Large intestine (tissue), 3 donors: ENCODE results near the gene SYT7. TPM values are rescaled to one million over a fixed set of nuclear protein-coding genes. Genes with fewer than 3 reads are reported as not detected.
A peak's percentile ranks its signal among the peaks of the same experiment; 100 is the strongest.

Experiments used
- DNase-seq, 2 donors: peaks; one replicate each; pipeline versions ENCODE4 v3.0.0 to v3.0.0-alpha.2; 2013
- H3K27ac ChIP-seq: one replicate; pipeline ENCODE4 v1.5.1; 2013; ENCODE audit warnings: low read length
- H3K27me3 ChIP-seq: 2 replicates; pipeline ENCODE4 v1.6.1; 2013; ENCODE audit warnings: low read length; ENCODE audit not compliant: control insufficient read depth, insufficient read depth
- H3K36me3 ChIP-seq: 2 replicates; pipeline ENCODE4 v1.6.1; 2013; ENCODE audit warnings: low read length; ENCODE audit not compliant: control insufficient read depth, insufficient read depth
- H3K4me1 ChIP-seq: one replicate; pipeline ENCODE4 v1.6.1; 2013; ENCODE audit warnings: low read length; ENCODE audit not compliant: control insufficient read depth, insufficient read depth
- H3K4me3 ChIP-seq: one replicate; pipeline ENCODE4 v1.5.1; 2013; ENCODE audit warnings: low read length
- H3K9me3 ChIP-seq: one replicate; pipeline ENCODE4 v1.6.1; 2013; ENCODE audit warnings: mild to moderate bottlenecking, low read depth, low read length, moderate library complexity; ENCODE audit not compliant: control insufficient read depth
- WGBS: methylation state at CpG from one replicate; pipeline ENCODE4 v1.1.5; 2013; ENCODE audit warnings: low lambda C conversion rate; ENCODE audit not compliant: insufficient coverage; 5-methylcytosine and 5-hydroxymethylcytosine counted together
- polyA plus RNA-seq: library from polyadenylated mRNA; unstranded; fragments of 120-200 nt; gene quantifications from one replicate; pipeline ENCODE4 v1.2.1, GENCODE V29; 2013

SYT7 gene
- polyA plus RNA-seq, 1 donor: 12.1 TPM

- no peak overlapping the region for H3K4me3 ChIP-seq
- H3K9me3 ChIP-seq: no peaks in the 10 kb centered on the region
- no peak overlapping the region for H3K27ac ChIP-seq
- H3K4me1 ChIP-seq: peaks cover 23% of the 10 kb centered on the region
- DNase-seq: no peak
- H3K36me3 ChIP-seq: no peaks in the 10 kb centered on the region
- no CpG with 5 or more reads among the region's 8 CpGs for WGBS
- no peaks in the 10 kb centered on the region for H3K27me3 ChIP-seq
These were observed 43.5 kb downstream of the SYT7 start for GRCh38 chr11:61537326-61537725.

DNA sequence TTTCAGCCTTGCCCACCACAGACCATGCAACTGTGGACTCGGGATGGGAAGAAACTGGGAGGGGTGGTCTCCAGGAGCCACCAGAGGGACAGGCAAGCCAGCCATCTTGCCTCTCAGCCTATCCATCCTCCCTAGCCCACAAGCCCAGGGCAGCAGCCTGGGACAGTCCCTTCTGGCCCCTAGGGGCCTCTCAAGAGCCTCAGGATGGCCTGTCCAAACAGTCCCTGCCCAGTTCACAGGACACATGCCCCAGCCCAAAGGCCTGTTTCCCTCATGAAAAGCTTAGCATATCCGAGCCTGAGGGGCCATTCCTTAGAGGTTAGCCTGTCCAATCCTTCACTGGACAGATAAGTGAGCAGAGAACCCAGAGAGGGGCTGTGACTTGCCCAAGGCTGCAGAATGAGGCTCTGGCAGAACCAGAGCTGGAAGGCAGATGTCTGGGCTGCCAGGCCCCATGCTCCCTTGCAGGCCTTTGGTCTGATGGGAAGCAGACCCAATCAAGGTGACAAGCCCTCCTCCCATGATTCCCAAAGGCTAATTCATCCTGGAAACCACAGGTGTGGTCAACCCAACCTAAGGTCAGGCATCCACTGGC is 44.1 kb downstream of the SYT7 start:
- no CpG with 5 or more reads among the region's 2 CpGs for WGBS
- H3K9me3 ChIP-seq: no peaks in the 10 kb centered on the region
- peaks cover 28% of the 10 kb centered on the region for H3K4me1 ChIP-seq
- no peak overlapping the region for H3K4me3 ChIP-seq
- DNase-seq: no peak
- H3K36me3 ChIP-seq: no peaks in the 10 kb centered on the region
- no peaks in the 10 kb centered on the region for H3K27me3 ChIP-seq
- no peak overlapping the region for H3K27ac ChIP-seq

DNA sequence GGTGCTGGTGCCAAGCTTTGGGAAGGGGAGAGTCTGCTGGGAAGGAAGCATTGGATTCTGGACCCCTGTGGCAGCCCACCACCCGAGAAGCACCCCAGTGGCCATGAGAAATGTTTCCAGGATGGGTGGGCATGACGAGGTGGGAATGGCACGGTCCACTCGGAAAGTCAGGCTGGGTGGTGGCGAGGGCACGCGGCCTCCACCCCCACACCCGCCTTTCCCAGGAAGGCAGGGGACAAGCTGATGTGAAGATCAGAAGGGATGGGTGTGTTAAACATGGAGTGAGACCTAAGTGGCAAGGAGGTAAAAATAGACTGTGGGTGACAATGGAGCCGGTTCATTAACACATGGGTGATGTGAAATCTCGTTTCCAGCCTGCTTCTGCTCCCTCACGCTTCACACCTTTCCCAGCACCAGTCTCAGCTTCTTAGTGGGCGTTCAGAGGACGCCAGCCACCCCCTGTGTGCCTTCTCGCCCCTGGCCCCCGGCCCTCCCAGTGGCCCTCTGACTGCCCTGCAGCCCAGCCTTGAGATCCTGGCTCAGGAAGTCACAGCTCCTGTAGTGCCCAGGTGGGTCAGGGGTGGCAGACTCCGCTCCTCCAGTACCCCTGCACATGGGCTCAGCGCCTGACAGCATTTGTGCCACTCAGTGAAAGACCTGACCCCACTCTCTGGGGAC is 44.7 kb downstream of the SYT7 start:
- Histone ChIP-seq H3K4me1 (peaks cover 35% of the 10 kb centered on the region), H3K4me3 (no peak overlapping the region), H3K27ac (no peak overlapping the region), H3K27me3 (no peaks in the 10 kb centered on the region), H3K36me3 (no peaks in the 10 kb centered on the region), H3K9me3 (no peaks in the 10 kb centered on the region)
- no peak for DNase-seq
- WGBS: 100% methylated on average over 2 of the region's 17 CpGs

DNA sequence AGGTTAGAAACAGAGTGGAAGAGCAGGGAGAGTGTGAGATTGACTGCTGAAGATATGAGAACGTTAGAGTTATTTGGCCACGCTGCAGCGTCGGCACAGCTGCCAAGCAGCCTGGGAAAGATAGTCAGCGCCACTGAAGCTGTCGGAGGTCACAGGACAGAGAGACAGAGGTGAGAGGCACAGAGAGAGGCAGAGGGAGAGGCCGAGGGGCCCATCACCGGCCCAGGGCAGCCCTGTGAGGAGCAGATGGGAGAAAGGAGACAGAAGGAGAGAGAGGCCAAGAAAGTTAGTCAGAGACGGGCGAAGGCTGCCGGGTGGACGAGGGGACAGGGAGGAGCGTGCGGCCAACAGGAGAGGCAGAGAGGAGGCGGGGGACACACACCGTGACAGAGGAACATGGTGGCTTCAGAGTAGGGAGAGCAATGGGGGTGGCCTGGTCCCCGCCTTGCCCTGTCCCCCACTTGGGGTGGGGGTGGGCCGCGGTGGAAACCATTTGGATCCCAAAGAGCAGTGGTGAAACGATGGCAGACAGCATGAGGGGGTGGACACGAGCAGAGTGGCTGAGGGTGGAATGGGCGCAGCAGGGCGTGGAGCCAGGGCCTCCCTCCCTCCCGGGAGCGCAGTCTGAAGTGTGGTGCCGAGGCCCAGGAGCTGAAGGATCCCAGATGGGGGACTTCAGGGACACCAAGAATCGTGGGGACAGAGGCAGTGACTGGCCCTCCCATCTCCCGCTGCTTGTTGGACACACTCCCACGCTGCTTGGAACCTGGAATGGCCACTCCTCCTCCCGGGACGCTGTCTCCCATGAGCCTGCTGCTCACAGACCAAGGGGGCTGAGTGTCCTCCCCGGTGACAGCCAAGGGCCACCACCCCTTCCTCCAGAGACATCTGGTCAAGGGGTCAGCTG is 45.7 kb downstream of the SYT7 start:
- H3K36me3 ChIP-seq: no peaks in the 10 kb centered on the region
- no CpG with 5 or more reads among the region's 32 CpGs for WGBS
- H3K27me3 ChIP-seq: no peaks in the 10 kb centered on the region
- peaks cover 44% of the 10 kb centered on the region for H3K4me1 ChIP-seq
- no peak for DNase-seq
- H3K27ac ChIP-seq: peak overlapping the region; percentile 47
- no peak overlapping the region for H3K4me3 ChIP-seq
- H3K9me3 ChIP-seq: no peaks in the 10 kb centered on the region

DNA sequence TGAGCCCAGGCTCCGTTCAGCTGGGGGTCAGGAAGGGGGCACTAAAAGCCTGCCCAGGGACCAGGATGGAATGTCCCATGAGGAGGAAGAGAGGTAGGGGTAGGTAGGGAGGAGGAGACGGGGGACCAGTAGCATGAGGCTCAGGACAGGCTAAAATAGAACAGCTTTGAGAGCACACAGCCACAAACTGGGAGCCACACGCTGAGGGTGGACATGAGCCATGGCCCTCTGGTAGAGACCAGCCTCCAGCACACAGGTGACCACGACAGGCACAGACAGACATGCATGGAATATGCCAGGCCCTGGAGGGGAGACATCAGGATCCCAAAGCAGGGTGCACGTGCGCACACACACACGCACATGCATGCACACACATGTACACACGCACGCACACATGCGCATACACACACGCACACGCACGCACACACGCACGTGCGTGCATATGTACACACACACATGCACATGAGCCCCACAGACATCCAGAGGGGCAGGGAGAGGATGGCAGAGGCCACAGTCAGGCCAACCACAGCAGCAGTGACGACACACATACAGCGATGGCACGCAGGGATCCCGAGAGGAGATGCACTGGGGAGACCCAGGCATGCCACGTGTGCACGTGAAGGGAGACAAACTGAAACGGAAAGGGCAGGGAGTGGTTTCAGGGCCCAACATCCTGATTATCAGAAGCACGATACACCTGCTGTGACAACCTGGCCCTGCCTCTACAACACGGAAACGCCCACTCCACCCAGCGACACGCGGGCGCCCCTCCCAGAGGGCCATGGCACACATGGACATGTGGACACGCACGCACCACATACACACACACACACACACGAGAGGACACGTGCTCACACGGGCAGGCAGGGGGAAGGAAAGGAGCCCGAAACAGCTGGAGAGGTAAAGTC is 46.6 kb downstream of the SYT7 start:
- Histone ChIP-seq H3K36me3 (no peaks in the 10 kb centered on the region), H3K9me3 (no peaks in the 10 kb centered on the region), H3K27ac (peak overlapping the region; percentile 47), H3K4me1 (peaks cover 50% of the 10 kb centered on the region), H3K27me3 (no peaks in the 10 kb centered on the region), H3K4me3 (no peak overlapping the region)
- DNase-seq: peak; percentile 38 to 74
- 60% methylated on average over 2 of the region's 36 CpGs for WGBS

- H3K36me3 ChIP-seq: no peaks in the 10 kb centered on the region
- no CpG with 5 or more reads among the region's 8 CpGs for WGBS
- H3K27ac ChIP-seq: peak overlapping the region; percentile 69
- peaks cover 50% of the 10 kb centered on the region for H3K4me1 ChIP-seq
- no peaks in the 10 kb centered on the region for H3K9me3 ChIP-seq
- no peaks in the 10 kb centered on the region for H3K27me3 ChIP-seq
- DNase-seq: peak in 1 of 2 donors; percentile 63
- no peak overlapping the region for H3K4me3 ChIP-seq
These were observed 47.5 kb downstream of the SYT7 start for GRCh38 chr11:61533401-61533800.

- no CpG with 5 or more reads among the region's 16 CpGs for WGBS
- H3K27ac ChIP-seq: peak overlapping the region; percentile 69
- no peaks in the 10 kb centered on the region for H3K27me3 ChIP-seq
These were observed 47.9 kb downstream of the SYT7 start for GRCh38 chr11:61533039-61533375.

DNA sequence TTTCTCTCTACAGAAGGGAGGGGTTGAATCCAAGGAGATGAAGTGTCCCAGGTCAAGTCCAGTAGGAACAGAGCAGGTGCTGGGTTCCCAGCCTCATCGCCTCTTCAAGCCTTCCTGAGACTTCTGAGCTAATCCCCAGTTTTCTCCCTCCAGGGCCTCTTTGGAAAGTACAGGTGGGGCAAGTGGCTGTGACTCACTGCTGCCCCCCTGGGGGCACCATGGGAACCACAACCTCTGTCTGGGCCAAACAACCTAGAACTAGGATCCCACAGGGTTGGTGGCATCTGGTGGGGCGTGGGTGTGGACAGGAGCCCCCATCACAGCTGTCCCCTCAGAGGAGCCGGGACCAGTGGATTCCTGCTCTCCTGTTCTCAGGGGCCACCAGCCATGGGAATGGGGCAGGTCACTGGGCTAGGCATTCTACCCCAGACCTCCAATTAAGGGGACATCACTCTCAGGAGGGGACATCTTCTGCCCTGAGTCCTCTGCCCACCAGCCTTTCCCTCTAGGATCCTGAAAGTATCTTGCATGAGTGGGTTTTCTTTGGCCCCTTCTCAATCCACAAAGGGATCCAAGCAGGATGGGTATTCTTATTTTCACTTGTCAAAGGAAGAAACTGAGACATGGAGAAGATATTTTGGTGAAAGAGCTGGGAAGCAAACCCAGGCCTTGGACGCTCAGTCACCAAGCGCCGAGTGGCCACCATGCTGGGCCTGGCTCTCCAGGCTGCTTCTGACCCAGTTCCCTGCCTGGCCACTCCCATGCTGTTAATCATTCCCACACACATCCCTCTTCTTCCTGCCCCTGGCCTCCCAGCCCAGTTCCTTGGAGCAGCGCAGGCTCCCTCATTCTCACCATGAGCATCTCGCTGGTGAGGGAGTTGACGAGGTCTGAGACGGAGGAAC is 48.5 kb downstream of the SYT7 start:
- H3K27me3 ChIP-seq: no peaks in the 10 kb centered on the region
- peaks cover 51% of the 10 kb centered on the region for H3K4me1 ChIP-seq
- peak overlapping the region; percentile 69 for H3K27ac ChIP-seq
- H3K36me3 ChIP-seq: no peaks in the 10 kb centered on the region
- H3K9me3 ChIP-seq: no peaks in the 10 kb centered on the region
- no CpG with 5 or more reads among the region's 10 CpGs for WGBS
- peak; percentile 56 to 69 for DNase-seq
- no peak overlapping the region for H3K4me3 ChIP-seq

More at GRCh38 chr11:61533039-61533375, 47.9 kb downstream of the SYT7 start:
- no peaks in the 10 kb centered on the region for H3K9me3 ChIP-seq
- DNase-seq: no peak
- H3K36me3 ChIP-seq: no peaks in the 10 kb centered on the region
- H3K4me1 ChIP-seq: peaks cover 50% of the 10 kb centered on the region
- H3K4me3 ChIP-seq: no peak overlapping the region

DNA sequence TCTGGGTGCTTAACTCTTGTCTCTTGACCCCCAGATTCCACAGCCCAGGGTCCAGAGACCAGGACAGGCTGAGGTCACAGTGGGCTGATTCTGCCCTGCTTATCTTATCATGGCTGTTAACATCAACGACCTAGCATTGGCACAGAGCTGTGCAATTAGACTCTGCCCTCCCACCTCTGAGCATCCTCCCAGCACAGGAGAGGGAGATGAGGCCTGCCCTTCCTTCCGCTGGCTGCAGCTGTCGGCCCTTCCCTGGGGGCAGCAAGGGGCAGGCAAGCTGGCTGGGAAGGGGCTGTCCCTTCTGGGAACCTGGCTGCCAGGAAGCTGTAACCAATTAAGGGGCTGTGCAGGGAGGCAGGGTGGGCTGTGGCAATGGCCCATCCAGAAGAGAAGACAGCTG is 49.8 kb downstream of the SYT7 start:
- H3K27me3 ChIP-seq: no peaks in the 10 kb centered on the region
- no peaks in the 10 kb centered on the region for H3K36me3 ChIP-seq
- WGBS: no CpG with 5 or more reads among the region's 3 CpGs
- H3K27ac ChIP-seq: peak overlapping the region; percentile 59
- DNase-seq: peak; percentile 79 to 83
- no peaks in the 10 kb centered on the region for H3K9me3 ChIP-seq
- H3K4me1 ChIP-seq: peaks cover 59% of the 10 kb centered on the region
- no peak overlapping the region for H3K4me3 ChIP-seq
